PC-3 (cell line): ENCODE measurements around the gene PNLIPRP2. TPM values are rescaled to one million over a fixed set of nuclear protein-coding genes. Genes with fewer than 3 reads are reported as not detected.
A peak's percentile ranks its signal among the peaks of the same experiment; 100 is the strongest.

Experiments used
- ATAC-seq: fragments of 200-7000 bp; cut with Tn5 transposase; 2 replicates; pipeline ENCODE4 v1.9.1; 2020; ENCODE audit warnings: mild to moderate bottlenecking, moderate library complexity
- BruUV-seq: library from RNA; stranded (reverse); fragments of 400-500 nt; replicated peaks from 2 replicates; lab custom pipeline; 2021; lab: Mats Ljungman, UMichigan
- CTCF ChIA-PET: fragments of 300-600 bp; sonication (Branson Sonifier 250); formaldehyde crosslinking; loops from one replicate; lab custom pipeline; 2022; ENCODE audit warnings: antibody characterized with exemption; lab: Charles Lee
- POLR2A ChIA-PET: fragments of 300-600 bp; sonication (Branson Sonifier 250); formaldehyde crosslinking; loops from one replicate; lab custom pipeline; 2022; ENCODE audit warnings: antibody characterized with exemption; ENCODE audit not compliant: unreplicated experiment; lab: Charles Lee
- DNase-seq: peaks from one replicate; pipeline ENCODE4 v3.0.0-alpha.2; 2015
- H2AFZ ChIP-seq: fragments of 300-600 bp; sonication (generic); 2 replicates; pipeline ENCODE4 v1.6.0; 2016; ENCODE audit warnings: antibody characterized with exemption, low read length
- H3F3A ChIP-seq: fragments of 300-600 bp; sonication (generic); one replicate; pipeline ENCODE4 v1.6.0; 2017; ENCODE audit warnings: antibody characterized with exemption, low read length, control low read depth, mild to moderate bottlenecking; ENCODE audit not compliant: unreplicated experiment
- H3K27ac ChIP-seq: fragments of 300-600 bp; sonication (generic); 2 replicates; pipeline ENCODE4 v1.5.1; 2016; ENCODE audit warnings: mild to moderate bottlenecking, low read length
- H3K27me3 ChIP-seq: fragments of 300-600 bp; sonication (generic); 2 replicates; pipeline ENCODE4 v1.6.1; 2016; ENCODE audit warnings: low read length, mixed read lengths
- H3K36me3 ChIP-seq: fragments of 300-600 bp; sonication (generic); 2 replicates; pipeline ENCODE4 v1.6.1; 2016; ENCODE audit warnings: low read depth, mixed run types, low read length, mixed read lengths
- H3K4me1 ChIP-seq: fragments of 300-600 bp; sonication (generic); 2 replicates; pipeline ENCODE4 v1.5.1; 2016; ENCODE audit warnings: low read length; ENCODE audit not compliant: insufficient read depth
- H3K4me2 ChIP-seq: fragments of 300-600 bp; sonication (generic); 2 replicates; pipeline ENCODE4 v1.6.0; 2016; ENCODE audit warnings: low read length
- H3K4me3 ChIP-seq: fragments of 300-600 bp; sonication (generic); 2 replicates; pipeline ENCODE4 v1.5.1; 2016; ENCODE audit warnings: mild to moderate bottlenecking, low read length, mixed read lengths
- H3K79me2 ChIP-seq: fragments of 300-600 bp; sonication (generic); 2 replicates; pipeline ENCODE4 v1.6.1; 2017; ENCODE audit warnings: low read length, mixed read lengths
- H3K9ac ChIP-seq: fragments of 300-600 bp; sonication (generic); 2 replicates; pipeline ENCODE4 v1.6.0; 2016; ENCODE audit warnings: mild to moderate bottlenecking, low read length
- H3K9me2 ChIP-seq: fragments of 300-600 bp; sonication (generic); replicated peaks from 2 replicates; pipeline ENCODE4 v1.6.1; 2016; ENCODE audit warnings: mixed run types, low read length, mixed read lengths
- H3K9me3 ChIP-seq: fragments of 300-600 bp; sonication (generic); 2 replicates; pipeline ENCODE4 v1.6.1; 2016; ENCODE audit warnings: low read length, mixed read lengths
- H4K20me1 ChIP-seq: fragments of 300-600 bp; sonication (generic); 2 replicates; pipeline ENCODE4 v1.6.1; 2016; ENCODE audit warnings: low read length, mixed read lengths
- EZH2 ChIP-seq: fragments of 300-600 bp; sonication (generic); IDR thresholded peaks from one replicate; pipeline ENCODE4 v1.6.1; 2017; ENCODE audit warnings: antibody characterized with exemption, mild to moderate bottlenecking, low read length; ENCODE audit not compliant: unreplicated experiment
- EZH2phosphoT487 ChIP-seq: fragments of 300-600 bp; sonication (generic); IDR thresholded peaks from 2 replicates; pipeline ENCODE4 v1.6.1; 2018; ENCODE audit warnings: mild to moderate bottlenecking, antibody characterized with exemption, low read length, borderline replicate concordance
- intact Hi-C: fragments of 100-400 bp; cut with micrococcal nuclease; formaldehyde crosslinking; loops from 2 replicates; pipeline ENCODE4 v1.9.0; 2023
- total RNA-seq: library from RNA; depleted of rRNA; stranded (reverse); fragments of >200 nt; gene quantifications from 2 replicates; pipeline ENCODE4 v1.2.3, GENCODE V29; 2014
- TF ChIP-seq, protein P1 (sequence below): fragments of 300-600 bp; sonication (generic); conservative IDR thresholded peaks from 2 replicates; pipeline ENCODE4 v1.5.1; 2017; ENCODE audit warnings: antibody characterized with exemption, low read depth, mild to moderate bottlenecking, low read length

Gene PNLIPRP2
- total RNA-seq, 1 experiment from 2014 or later: not detected

- H3K4me1 ChIP-seq: no peaks in the 10 kb centered on the region
- H3K4me2 ChIP-seq: no peak overlapping the region
- no TSS peak for BruUV-seq
- no peak for TF ChIP-seq EZH2phosphoT487
- TF ChIP-seq, protein P1, sequence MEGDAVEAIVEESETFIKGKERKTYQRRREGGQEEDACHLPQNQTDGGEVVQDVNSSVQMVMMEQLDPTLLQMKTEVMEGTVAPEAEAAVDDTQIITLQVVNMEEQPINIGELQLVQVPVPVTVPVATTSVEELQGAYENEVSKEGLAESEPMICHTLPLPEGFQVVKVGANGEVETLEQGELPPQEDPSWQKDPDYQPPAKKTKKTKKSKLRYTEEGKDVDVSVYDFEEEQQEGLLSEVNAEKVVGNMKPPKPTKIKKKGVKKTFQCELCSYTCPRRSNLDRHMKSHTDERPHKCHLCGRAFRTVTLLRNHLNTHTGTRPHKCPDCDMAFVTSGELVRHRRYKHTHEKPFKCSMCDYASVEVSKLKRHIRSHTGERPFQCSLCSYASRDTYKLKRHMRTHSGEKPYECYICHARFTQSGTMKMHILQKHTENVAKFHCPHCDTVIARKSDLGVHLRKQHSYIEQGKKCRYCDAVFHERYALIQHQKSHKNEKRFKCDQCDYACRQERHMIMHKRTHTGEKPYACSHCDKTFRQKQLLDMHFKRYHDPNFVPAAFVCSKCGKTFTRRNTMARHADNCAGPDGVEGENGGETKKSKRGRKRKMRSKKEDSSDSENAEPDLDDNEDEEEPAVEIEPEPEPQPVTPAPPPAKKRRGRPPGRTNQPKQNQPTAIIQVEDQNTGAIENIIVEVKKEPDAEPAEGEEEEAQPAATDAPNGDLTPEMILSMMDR: no peak
- no peak for TF ChIP-seq EZH2
- CTCF ChIA-PET: no interaction called here
- H2AFZ ChIP-seq: no peak overlapping the region
- no peaks in the 10 kb centered on the region for H3K9me3 ChIP-seq
- H3K27me3 ChIP-seq: peaks cover 22% of the 10 kb centered on the region; the same call in 1 of the 2 replicates
- no peaks in the 10 kb centered on the region for H4K20me1 ChIP-seq
- DNase-seq (no peak), ATAC-seq (no peak)
- H3K36me3 ChIP-seq: no peaks in the 10 kb centered on the region
- no peak overlapping the region for H3K4me3 ChIP-seq
- no peaks in the 10 kb centered on the region for H3F3A ChIP-seq
- H3K9me2 ChIP-seq: no peaks in the 10 kb centered on the region
- H3K27ac ChIP-seq: no peak overlapping the region
- no peaks in the 10 kb centered on the region for H3K79me2 ChIP-seq
- no peak overlapping the region for H3K9ac ChIP-seq
- intact Hi-C loops: no loop called here
- POLR2A ChIA-PET: no interaction called here
These were observed 5.1 kb downstream of the PNLIPRP2 start for GRCh38 chr10:116625845-116626244.

GRCh38 chr10:116626815-116627214, 6.1 kb downstream of the PNLIPRP2 start:
- no peaks in the 10 kb centered on the region for H3K79me2 ChIP-seq
- H2AFZ ChIP-seq: no peak overlapping the region
- DNase-seq: no peak
- no peak overlapping the region for H3K4me3 ChIP-seq
- no peaks in the 10 kb centered on the region for H3K36me3 ChIP-seq
- ATAC-seq: no peak
- no peaks in the 10 kb centered on the region for H3K4me1 ChIP-seq
- ChIA-PET CTCF (interaction anchor here (0.6 kb wide), 2 partner anchors 56 to 512 kb away, joined by 4 to 8 read pairs; no protein-coding TSS in a partner anchor), POLR2A (no interaction called here)
- BruUV-seq: no TSS peak
- H3K9ac ChIP-seq: no peak overlapping the region
- no peaks in the 10 kb centered on the region for H4K20me1 ChIP-seq
- no peaks in the 10 kb centered on the region for H3K9me3 ChIP-seq
- H3K4me2 ChIP-seq: no peak overlapping the region
- peaks cover 22% of the 10 kb centered on the region; the same call in 1 of the 2 replicates for H3K27me3 ChIP-seq
- H3F3A ChIP-seq: no peaks in the 10 kb centered on the region
- no peak overlapping the region for H3K27ac ChIP-seq
- H3K9me2 ChIP-seq: no peaks in the 10 kb centered on the region
- TF ChIP-seq EZH2 (no peak), EZH2phosphoT487 (no peak)
- TF ChIP-seq, protein P1: no peak
- intact Hi-C loops: no loop called here

DNA sequence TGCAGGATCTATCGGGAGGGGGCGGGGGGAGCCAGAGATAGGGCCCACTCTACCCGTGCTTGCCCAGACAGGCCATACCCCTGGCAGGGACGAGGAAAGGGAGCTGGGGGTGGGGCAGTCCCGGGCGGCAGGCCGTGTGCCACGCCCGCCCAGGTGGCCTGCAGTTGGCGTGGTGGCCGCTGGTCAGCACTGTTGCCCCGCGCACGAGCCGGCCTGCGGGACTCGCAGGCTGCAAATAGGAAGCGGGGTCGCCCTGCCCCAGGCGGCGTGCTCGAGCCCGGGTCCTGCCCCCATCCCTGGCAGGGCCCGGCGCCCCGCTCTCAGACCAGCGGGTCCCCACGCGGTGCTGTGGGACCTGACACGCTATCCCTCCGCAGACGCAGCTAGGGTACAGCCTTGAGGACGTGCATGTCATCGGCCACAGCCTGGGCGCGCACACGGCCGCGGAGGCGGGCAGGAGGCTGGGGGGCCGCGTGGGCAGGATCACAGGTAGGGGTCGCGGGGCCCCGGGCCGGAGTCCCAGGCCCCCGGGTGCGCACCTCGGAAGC, 6.7 kb downstream of the PNLIPRP2 start:
- Histone ChIP-seq H4K20me1 (no peaks in the 10 kb centered on the region), H2AFZ (peak overlapping the region; percentile 71), H3K9me3 (no peaks in the 10 kb centered on the region), H3K27ac (no peak overlapping the region), H3K4me2 (peak overlapping the region; percentile 81), H3K79me2 (no peaks in the 10 kb centered on the region), H3K9ac (no peak overlapping the region), H3F3A (no peaks in the 10 kb centered on the region), H3K4me1 (no peaks in the 10 kb centered on the region), H3K9me2 (no peaks in the 10 kb centered on the region), H3K36me3 (no peaks in the 10 kb centered on the region), H3K4me3 (peak overlapping the region; percentile 61), H3K27me3 (peaks cover 18% of the 10 kb centered on the region; the same call in 1 of the 2 replicates)
- CTCF ChIA-PET: interaction anchor here (0.6 kb wide), 2 partner anchors 55 to 511 kb away, joined by 4 to 8 read pairs; no protein-coding TSS in a partner anchor
- peak; percentile 54; the same call in 1 of the 2 replicates for ATAC-seq
- TF ChIP-seq, protein P1: peak; percentile 61
- no peak for TF ChIP-seq EZH2phosphoT487
- intact Hi-C loops: no loop called here
- peak; percentile 42 for DNase-seq
- POLR2A ChIA-PET: no interaction called here
- no TSS peak for BruUV-seq
